NCI-H2227 treated with DMSO at 0.1 percent for 48 hours (cell line): ENCODE data around the gene DOCK6.

Experiments
- DNase-seq: peaks from one replicate; lab custom pipeline; 2025; lab: John Stamatoyannopoulos, UW

Gene DOCK6

DNA sequence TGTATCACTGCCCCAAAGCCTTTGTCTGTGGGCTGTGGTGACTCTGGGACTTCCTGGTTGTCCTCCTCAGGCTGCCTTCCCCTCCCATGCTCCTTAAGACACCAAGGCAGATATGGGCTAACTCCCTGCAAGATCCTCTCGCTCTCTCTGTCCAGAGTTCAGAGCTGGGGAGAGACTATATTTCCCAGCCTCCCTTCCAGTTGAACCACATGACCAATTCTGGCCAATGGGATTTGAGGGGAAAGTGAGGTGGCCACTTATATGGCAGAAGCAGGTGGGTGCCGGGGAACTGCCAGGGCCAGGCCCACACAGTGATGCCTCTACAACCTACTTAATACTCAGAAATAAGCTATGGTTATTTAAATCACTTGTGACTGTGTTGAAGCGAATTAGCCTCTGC, 39.1 kb downstream of the DOCK6 start:
- DNase-seq: no peak

DNA sequence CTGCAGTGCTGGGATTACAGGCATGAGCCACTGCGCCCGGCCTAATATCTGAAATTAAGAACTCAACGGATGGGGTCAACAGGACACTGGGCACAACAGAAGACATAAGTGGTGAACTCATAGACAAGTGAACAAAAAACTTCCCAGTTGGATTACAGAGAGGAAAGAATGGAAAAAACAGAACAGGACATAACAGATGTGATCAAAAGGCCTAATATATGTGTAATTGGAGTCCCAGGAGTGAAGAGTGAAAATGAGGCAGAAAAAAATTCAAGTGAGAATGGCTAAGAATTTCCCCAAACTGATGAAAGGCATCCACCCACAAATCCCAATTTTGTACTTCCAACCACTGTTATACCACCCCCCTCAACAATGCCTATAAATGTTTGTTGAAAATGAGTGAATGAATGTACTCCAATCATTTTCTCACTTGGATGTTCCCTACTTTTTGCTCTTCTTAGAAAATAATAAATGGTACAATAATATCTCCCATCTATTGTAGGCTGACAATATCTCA, 41.2 kb downstream of the DOCK6 start:
- DNase-seq: no peak

DNA sequence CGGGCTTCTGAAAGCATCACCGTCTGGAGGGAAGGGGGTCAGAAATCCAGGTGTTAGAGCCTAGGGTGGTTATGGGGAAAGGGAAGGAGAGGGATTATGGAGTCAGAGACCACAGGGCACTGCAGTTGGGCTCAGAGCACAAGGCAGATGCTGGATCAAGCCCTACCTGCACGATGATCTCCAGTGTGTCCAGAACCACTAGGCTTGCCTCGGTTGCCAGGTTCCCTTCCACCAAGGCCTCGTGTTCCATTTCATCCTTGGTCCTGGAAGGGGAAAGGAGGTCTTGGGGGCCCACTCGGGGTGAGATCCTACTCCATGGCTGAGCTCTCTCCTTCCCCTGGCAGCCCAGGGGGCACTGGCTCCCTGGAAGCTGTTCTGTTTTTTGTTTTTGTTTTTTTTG, 47.9 kb downstream of the DOCK6 start:
- DNase-seq: no peak

DNA sequence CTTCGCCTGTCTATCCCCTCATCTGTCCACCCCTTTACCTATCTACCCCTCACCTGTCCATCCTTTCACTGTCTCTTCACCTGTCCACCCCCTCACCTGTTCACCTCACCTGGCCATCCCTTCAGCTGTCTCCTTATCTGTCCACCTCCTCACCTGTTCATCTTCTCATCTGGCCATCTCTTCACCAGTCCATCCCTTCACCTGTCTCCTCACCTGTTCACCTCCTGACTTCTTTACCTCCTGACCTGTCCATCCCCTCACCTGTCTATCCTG, 51.7 kb downstream of the DOCK6 start:
- DNase-seq: no peak

DNA sequence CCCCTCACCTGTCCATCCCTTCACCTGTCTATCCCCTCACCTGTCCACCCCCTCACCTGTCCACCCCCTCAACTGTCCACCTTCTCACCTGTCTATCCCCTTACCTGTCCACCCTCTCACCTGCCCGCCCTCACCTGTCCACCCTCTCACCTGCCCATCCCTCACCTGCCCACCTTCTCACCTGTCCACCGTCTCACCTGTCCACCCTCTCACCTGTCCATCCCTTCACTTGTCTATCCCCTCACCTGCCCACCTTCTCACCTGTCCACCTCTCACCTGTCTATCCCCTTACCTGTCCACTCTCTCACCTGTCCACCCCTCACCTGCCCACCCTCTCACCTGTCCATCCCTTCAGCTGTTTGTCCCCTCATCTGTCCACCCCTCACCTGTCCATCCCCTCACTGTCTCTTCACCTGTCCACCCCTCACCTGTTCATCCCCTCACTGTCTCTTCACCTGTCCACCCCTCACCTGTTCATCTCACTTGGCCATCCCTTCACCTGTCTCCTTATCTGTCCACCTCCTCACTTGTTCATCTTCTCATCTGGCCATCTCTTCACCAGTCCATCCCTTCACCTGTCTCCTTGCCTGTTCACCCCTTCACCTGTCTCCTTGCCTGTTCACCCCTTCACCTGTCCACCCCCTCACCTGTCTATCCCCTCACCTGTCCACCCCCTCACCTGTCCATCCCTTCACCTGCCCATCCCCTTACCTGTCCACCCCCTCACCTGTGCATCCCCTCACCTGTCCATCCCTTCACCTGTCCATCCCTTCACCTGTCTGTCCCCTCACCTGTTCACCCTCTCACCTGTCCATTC, 52.3 kb downstream of the DOCK6 start:
- DNase-seq: no peak

DNA sequence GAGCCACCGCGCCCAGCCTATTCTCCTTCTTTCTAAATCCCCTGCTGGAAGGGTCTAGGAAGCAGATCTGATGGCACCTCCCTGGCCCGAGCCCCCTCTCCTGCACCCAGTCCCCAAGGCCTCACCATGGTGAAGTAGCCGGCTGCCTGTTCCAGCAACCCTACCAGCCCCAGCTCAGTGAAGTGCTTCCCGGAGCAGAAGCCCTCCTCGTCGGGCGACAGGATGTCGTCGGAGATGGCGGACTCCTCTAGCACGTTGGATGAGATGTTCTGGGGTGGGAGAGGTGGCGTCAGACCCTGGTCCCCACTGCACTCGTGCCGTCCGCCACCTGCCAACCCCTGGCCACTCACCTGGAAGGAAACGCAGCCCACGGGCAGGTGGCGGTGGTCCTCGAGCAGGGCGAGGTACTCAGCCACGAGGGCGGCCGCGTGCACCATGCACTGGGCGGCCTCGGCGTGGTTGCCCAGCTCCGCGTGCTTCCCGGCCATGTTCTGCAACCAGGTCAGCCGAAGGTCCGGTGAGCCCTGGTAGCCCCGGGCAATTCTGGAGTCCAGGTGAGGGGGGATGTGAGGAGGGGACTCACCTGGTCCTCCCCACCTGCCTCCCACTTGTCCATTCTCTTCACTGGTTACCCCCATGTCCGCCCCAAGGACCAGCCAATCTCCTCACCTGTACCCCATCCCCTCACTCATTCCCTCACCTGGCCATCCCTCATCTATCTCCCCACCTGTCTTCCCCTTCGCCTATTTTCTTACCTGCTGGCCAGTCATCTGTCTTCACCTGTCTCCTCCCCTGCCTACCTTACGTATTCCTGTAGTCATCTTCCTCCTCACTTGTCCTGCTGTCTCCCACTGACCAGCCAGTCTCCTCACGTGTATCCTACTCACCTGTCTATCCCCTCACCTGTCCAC, 53.5 kb downstream of the DOCK6 start:
- no peak for DNase-seq

DNA sequence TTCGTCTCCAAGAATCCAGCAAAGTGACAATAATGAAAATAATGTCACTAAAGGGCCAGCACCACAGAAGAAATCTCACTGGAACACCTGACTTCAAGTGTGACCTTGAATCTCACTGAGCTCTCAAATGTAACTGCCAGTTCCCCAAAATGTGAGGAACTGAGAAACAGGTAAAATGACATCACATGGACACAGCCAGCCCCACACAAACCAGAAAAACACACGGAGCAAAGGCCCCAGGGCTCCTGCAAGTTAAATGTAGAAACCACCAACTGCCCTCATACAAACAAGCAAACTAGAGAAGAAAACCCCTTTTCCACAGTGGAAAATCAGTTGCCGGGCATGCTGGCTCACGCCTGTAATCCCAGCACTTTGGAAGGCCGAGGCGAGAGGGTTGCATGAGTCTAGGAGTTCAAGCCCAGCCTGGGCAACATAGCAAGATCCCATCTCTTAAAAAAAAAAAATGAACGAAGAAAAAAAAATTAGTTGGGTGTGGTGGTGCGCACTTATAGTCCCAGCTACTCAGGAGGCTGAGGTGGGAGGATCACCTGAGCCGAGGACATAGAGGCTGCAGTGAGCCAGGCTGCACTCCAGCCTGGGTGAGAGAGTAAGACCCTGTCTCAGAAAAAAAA, 56.3 kb downstream of the DOCK6 start:
- DNase-seq: no peak

DNA sequence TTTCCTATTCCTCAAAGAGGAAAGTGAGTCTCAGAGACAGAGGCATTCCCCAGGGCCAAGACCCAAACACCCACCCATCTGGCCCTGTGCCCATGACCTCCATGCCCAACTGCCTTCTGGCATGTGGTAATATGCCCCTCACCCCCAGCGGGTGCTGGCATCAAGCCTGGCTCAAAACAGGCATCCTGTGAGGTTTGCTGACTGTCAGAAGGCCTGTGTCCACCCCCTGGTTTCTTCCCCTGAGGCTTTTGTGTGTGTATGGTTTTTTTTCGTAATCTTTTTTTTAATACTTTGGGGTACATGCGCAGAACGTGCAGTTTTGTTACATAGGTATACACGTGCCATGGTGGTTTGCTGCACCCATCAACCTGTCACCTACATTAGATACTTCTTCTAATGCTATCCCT, 57.4 kb downstream of the DOCK6 start:
- no peak for DNase-seq

DNA sequence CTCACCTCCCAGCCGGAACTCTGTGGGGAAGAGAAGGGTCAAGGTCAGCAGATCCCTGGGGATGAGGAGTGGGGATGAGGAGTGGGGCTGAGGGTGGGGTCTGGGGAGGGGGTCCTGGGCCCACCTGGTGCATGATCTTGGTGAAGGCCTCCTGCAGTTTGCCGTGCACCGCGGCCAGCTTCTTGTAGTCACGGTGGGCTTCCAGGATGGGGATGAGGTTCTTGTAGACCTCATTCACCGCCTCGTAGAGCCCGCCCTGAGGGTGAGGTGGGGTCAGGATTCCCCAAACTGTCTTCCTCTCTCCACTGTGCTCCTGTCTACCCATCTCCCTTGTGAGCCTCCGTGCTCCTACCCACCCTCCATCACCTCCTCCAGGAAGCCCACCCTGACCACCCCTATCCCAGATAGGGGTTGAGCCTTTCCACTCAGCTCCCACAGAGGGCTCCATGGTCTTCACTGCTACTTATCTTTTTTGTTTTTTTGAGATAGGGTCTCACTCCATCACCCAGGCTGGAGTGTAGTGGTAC, 58.2 kb downstream of the DOCK6 start:
- no peak for DNase-seq

DNA sequence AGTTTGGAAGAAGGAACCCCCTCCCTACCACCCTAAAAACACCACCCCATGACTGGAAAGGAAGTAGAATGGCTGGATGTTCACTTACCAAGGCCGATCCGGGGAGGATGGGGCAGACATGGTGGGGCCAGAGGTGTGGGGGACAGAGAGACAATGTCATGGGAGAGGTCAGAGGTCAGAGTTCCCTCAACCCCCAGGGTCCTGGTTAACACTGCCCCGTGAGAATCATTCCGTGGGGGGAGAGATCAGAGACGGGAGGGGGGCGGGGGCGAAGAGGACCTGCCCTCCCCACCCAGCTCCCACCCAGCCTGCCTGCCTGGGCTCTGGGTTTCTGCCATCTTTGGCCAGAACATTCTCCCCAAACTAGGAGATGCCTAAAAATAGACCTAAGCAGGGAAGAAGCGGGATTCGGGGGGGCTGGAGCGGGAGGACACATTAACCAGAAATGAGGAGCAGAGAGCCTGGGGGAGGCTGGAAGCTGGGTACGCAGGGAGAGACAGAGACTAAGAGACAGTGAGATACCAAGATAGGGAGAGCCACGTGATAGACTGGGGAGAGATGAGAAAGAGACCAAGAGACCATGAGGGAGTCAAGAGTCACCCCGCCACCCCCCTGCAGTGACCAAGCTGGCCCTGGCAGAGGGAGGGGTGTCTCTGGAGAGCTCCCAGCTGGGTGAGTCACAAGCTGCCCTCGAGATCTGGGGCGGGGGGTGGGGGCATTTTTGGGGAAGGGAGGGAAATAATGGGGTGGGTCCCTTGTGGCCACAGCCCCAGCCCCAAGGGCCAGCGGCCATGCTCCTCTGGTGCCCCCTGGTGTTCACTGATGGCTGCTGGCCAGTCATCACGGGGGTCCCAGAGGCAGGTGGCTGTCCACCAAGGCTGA, 58.9 kb downstream of the DOCK6 start:
- DNase-seq: no peak

DNA sequence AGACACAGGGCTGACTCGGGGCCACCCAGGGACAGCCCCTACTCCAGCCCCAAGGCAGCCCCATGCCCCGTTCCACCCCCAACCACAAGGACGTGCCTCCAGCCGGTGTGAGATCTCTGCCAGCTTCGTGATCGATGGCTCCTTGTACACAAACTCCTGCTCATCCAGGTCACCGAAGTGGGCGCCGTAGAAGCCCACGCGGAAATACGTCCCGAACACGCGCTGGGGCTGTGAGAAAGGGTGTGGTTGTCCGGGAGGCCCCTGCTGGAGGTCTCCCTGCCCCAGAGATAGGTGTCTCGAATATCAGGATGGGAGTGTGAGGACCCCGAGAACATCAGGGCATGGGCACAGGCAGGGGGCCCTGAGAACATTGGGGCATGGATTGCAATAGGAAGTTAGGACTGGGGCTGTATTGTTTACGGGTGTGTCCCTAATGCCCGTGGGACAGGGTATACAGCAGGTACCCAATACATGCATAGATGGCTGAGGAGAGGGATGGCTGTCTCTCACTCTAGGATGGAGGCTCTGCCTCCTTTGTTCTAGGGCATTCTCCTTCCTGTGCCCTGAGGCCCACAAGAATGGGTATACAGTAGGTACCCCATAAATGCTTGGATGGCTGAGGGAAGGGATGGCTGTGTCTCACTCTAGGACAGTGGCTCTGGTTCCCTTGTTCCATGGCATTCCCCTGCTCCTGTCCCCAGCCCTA, 59.7 kb downstream of the DOCK6 start:
- DNase-seq: no peak

DNA sequence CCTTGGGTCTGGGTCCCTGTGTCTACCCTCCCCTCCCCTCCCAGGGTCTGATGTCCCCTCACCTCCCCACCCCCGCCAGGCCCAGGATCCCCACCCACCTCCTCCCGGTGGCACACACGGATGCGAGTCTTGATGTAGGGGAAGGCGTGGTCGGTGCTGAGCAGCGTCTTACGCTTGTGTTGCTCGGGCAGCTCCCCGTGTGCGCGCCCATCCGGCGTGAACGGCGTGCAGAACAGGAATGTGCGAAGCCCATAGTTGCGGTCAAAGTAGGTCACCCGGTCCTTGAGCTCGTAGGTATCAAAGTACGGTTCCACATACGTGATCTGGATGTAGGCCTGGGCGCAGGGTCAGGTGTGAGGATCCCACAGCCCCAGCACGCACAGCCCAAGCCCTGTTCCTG, 60.5 kb downstream of the DOCK6 start:
- no peak for DNase-seq

DNA sequence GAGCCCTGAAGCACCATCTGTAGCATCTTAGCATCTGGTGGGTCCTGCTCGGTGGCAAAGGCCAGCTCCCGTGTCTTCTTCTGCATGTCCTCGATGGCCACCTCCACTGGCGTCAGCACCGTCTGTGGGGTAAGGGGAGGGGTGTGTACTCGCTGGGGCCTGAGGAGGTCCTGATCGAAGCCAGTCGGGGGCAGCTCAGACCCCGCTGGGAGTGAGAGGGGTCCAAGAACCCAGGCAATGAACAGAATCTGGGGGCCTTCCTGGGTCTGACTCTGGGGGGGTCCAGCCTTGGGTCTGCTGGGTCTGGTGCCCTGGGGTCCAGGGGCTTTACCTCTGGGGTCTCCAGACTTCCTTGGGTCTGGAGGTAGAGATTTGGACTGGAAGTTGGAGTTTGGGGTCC, 61.4 kb downstream of the DOCK6 start:
- DNase-seq: no peak

DNA sequence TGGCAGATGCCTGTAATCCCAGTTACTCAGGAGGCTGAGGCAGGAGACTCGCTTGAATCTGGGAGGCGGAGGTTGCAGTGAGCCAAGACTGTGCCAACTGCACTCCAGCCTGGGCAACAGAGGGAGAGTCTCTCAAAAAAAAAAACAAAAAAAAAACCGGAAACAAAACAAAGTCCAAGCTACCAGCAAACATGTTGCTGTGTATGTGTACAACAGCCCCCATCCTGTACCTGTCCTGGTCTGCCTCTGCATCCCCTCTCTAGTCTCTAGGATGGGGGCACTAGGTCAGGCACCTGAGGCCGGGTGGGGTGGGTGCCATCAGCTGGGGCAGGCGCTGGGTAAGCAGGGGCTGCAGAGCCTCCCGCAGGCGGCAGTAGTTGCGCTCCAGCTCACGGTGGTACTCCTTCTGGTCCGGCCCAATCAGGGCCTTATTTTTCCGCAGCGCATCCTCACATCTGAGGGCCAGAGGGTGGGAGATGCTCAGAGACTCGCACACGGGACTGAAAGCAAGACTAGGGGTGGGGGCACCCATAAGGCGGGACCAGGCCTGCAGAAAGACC, 62.2 kb downstream of the DOCK6 start:
- no peak for DNase-seq

DNA sequence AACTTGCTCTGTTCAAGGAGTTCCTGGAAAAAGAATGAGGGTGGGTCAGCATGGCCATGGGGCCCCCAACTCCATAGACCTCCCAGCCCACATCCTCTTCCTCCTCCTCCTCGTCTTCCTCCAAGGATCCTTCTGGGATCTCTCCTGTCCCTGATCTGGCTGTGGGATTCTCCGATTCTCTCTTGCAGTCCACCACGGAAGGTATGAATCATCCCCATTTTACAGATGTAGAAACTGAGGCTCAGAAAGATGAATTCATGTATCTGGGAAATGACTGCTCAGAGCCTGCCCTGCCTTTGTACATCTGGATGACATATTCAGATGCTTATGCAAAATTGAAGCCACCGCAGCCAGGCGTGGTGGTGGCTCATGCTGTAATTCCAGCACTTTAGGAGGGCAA, 62.8 kb downstream of the DOCK6 start:
- no peak for DNase-seq

DNA sequence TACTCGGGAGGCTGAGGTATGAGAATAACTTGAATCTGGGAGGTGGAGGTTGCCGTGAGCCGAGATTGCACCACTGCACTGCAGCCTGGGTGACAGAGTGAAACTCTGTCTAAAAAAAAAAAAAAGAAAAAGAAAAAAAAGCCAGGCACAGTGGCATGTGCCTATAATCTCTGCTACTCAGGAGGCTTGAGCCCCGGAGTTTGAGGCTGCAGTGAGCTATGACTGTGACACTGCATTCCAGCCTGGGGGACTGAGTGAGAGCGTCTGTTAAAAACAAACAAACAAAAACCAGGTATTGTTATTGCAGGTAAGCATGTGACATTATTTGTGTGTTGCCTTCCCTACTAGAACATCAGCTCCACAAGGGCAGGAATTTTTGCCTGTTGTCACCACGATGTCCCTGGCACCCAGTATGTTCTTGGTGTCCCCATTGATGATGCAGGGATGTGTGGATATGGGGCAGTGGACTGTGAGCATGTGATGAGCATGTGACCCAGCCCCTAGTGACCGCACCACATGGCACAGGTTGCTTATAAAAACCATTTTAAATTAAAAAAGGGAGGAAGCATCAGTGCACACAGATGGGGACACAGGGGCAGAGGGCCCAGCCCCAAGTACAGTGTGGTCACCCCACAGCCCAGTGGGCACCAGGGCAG, 63.4 kb downstream of the DOCK6 start:
- DNase-seq: no peak

DNA sequence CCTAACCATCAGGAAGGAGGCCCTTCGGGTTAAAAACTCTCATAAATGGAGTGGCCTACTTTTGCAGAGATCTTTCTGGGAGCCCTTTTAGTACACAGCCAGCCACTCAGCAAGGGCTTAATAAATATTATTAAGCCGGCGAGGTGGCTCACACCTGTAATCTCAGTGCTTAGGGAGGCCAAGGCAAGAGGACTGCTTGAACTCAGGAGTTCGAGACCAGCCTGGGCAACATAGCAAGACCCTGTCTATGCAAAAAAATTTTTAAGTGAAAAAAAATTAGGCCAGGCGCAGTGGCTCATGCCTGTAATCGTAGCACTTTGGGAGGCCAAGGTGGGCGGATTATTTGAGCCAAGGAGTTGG, 64.2 kb downstream of the DOCK6 start:
- DNase-seq: no peak

DNA sequence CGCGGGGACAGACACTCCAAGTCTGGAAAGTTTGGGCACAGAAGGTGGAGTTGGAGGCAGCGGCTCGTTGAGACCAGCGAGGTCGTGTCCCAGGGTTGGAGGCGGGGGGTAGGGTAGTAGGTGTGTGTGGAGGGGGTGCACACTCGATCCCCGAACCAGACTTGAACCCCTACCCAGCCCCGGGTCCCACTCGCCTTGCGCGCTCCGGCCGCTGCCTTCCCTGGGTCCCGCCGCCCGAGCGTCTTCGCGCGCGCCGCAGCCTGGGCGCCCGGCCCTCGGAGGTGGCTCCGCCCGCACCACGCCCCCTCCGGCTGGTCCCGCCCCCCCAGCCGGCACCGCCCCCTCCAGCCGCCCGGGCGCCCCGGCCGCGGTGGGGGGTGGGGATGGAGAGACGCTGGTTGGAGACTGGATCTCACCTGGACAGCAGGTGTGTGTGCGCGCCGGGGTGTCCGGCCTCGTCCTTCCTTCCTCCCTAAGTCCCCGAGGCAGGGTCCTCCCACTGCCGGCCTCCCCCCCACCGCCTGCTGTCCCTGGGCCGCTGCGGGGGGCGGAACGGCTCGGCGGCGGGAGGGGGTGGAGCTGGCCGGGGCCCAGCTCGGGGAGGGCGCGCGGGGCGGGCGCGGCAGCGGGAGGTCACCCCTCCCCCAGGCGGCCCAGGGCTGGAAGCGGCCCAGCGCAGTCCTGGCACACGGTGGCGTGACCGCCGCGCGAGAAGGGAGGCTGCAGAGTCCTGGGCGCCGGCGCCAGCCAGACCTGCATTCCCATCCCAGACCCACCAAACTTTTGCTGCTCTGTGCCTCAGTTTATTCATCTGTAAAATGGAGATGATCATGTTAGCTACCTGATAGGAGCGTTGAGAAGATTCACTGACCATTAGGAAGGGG, 64.8 kb downstream of the DOCK6 start, which contains the start of gene KANK2:
KANK2 (minus strand) TSS at position 255 of the 884 bp plus-strand sequence. CDS start 3,034 bp downstream, outside the sequence.
- DNase-seq: peak; percentile 66
